HG02938 (cell line): ENCODE results near the gene SLC26A1.
"Not testable (repeated sequence)": the region's sequence is repeated elsewhere in the genome, so short reads cannot be mapped to it uniquely, and the experiment has no call there.

Experiments
- ATAC-seq: cut with Tn5 transposase; IDR thresholded peaks from one replicate; pipeline ENCODE4 v1.9.1; 2021; ENCODE audit warnings: mild to moderate bottlenecking, moderate library complexity; ENCODE audit not compliant: unreplicated experiment

Gene SLC26A1

DNA sequence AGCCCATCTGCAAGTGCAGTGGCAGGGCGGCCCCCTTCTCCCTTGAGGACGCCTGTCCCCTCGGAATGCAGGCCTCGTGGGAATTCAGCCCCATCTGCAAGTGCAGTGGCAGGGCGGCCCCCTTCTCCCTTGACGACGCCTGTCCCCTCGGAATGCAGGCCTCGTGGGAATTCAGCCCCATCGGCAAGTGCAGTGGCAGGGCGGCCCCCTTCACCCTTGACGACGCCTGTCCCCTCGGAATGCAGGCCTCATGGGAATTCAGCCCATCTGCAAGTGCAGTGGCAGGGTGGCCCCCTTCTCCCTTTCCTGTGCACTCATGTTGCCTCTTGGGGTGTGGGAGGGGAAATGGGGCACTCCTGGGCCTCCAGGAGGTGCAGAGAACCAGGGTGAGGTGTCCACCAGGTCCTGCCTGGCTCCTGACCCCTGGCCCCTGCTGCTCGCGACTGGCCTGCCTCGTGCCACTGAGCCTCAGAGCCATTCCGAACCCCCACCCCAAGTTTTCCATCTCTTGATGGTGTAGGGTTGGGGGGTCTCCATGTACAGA is 6.8 kb upstream of the SLC26A1 start:
- no peak for ATAC-seq

DNA sequence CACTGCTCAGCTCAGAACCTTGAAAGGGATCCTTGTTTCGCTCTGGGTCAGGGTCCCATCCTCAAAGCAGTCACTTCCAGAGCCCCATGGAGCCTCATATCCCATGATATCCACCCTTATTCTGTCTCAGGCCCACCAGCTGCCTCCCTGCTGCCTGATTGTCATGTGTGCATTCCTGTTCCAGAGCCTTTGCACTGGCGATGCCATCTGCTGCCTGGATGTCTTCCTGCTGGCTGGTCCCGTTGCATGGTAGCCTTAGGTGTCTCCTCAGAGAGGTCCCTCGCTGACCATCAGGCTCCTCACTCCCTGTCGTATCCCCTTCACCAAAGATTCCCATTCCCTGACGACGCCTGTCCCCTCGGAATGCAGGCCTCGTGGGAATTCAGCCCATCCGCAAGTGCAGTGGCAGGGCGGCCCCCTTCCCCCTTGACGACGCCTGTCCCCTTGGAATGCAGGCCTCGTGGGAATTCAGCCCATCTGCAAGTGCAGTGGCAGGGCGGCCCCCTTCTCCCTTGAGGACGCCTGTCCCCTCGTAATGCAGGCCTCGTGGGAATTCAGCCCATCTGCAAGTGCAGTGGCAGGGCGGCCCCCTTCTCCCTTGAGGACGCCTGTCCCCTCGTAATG is 6.1 kb upstream of the SLC26A1 start:
- not testable (repeated sequence) for ATAC-seq

DNA sequence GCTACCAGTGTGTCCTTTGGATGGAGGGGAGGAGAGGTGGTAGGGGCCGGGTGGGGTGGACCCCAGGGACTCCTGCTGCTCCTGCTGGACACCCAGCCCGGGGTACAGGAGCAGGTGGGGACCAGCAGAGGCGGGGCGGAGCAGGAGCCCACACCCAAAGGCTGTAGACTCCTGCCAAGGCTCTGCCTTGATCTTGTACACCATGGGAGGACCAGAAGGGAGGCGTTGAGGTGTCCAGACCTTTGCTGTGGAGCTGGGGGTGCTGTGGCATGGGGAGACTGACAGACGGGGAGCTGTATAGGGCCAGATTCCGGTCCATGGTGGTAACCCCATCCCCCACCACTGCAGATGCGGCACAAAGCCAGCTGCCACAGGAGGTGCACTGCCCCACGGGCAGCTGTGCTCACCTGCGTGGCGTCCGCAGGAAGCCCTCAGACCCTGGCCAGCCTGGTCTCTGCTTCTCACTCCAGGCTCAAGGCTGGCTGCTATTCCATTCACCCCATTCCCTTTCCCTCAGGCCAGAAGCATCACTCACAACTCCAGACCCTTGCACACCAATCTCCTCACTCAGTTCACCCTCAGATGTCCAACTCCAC is 5.0 kb upstream of the SLC26A1 start:
- ATAC-seq = no peak

DNA sequence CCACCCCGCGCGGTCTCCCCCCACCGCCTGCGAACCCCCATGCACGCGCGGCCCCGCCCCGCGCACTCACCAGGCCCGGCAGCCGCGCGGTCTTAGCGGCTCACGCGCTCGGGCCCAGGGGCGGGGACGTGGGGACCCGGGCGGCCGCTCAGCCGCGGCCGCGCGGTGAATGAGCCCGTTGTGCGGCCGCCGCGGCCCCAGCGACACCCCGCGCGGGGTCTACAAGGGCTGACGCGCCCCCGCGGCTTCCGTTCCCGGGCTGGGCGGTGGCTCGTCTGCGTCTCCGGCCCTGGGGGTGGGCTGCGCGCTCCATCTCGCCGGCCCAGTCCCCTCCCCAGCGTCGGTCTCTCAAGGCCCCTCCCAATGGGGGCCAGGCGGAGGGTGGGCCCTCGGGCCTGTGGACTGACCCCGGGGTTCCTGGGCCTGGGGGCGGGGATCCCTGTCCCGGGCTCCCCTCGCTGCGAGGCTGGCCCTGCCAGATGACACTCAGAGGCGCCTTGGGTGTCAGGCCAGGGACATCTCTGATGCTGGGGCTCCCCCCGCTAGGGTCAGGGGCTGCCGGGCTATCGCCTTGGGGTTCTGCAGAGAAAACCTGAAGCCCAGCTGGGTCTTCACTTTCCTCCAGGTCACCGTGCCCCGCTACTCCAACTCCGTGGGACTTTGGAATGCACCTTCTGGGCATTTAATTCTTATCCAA is 4.3 kb upstream of the SLC26A1 start:
- ATAC-seq = no peak

DNA sequence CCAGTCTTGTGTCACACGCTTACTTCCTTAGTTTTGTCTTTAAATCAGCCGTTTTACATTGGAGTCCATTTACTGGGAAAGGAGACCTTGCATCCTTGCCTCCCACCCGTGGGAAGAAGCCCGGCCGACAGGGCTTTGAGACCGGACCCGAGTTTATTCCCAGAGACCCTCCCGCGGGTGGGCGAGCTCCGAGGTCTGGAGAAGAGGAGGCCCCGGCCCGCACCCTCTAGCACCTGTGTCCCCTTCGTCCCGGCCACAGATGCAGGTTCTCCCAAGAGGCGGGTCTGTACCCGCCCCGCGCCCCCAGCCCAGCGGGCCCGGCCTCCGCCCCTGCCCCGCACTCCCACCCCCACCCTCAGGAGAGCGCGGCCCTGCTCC is 3.8 kb upstream of the SLC26A1 start:
- ATAC-seq = no peak

DNA sequence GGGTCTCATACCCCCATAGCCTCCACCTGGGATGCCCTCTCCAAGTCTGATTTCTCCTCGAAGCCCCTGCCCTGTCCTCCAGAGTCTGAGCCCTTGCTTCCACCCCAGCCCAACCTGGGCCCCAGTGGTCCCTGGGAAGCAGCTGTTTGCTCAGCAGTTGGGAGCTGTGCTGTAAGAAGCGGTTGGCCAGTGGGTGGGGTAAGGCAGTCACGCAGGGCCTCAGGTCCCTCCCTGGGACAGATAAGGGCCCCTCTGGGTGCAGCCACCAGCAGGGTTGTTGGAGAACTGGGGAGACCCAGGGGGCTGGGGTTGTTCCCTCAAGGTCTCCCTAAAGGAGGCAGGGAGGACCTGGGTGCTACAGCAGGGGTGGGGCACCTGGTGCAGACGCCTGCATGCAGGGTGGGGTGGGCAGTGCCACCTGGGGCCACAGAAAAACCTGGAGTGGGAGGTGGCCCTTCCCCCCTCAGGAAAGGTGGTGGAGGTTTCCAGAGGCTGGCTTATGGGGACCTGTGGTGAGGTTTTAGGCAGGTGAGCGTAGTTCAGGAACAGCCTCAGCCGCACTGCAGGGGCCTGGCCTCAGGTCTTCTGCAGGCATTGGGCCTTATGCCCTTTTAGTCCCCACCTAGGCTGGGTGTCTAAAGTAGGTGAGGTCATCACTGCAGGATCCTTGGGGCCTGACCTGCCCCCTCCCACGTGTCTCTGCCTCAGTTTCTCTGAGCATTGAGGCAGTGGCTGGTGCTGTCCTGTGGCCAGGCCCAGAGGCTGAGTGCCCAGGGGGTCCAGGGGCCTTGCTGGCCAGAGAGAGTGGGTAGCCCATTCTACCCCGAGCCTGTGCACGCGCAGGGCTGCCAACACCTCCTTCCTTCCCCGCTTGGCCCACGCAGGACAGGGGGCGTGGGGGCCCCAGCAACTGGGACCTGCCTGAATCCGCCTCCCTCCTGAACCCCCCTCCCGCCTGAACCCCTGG is 3.1 kb upstream of the SLC26A1 start:
- ATAC-seq = no peak

DNA sequence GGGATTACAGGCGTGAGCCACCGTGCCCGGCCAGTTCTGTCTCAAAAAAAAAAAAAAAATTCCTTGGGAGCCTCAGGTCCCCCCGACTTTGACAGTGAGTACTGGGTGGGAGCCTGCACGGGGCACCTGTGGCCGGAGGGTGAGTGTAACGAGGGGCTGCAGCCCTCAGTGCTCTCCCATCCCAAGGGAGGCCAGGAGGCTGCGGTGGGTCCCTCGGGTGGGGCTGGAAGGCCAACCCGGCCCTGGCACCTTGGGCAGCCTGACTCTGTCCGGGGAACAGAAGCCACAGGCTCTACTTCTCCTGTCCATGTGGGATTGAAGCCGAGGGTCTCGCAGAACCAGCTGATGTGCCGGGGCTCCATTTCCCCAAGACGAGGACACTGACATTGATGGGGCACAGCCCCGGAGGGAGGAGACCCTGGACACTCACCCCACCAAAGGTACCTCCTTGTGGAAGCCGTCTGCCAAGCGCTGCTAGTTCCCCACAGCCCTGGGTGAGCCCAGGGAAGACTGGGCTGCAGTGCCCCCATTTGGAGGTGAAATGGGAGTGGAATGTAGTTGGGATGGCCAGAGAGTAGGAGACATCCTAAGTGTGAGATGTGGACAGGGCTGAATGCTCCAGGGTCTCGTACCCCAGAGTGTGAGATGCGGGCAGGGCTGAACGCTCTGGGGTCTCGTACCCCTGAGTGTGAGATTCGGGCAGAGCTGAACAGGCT is 2.3 kb upstream of the SLC26A1 start:
- no peak for ATAC-seq

DNA sequence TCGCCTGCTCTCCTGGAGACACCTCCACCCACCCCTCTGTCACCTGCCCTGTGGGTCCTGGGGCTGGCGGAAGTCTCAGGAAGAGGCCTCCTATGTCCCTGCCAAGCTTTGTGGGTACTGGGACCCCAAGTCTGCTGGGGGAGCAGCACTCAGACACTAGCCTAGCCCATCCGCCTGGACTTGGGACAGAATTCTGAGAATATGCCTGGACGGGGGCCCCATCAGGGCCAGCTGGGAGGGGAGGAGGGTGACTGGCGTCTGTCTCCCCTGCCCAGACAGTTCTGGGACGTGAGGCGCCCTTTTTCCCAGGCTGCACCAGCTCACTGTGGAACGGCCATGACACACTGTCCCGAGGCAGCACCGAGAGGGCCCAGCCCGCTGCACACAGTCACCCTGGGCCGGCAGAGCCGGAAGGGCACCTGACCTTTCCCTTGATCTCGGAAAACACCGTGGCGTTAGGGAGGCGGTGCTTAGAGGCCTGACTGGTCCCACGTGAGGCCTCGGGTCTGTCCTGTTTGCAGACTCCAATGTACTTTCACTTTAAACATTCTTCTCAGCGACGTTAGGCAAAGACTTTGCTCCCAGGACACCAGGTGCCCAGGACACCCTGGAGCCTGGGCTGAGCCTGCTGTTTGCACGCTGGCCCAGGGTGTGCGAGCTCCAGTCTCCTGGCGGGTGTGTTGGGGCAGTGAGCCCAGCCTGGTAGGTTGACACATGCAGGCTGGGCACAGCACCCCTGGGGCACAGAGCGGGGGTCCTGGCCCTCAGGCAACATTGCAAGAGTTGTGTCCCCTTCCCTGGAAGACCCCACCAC is 700 bp downstream of the SLC26A1 start:
- ATAC-seq = no peak

DNA sequence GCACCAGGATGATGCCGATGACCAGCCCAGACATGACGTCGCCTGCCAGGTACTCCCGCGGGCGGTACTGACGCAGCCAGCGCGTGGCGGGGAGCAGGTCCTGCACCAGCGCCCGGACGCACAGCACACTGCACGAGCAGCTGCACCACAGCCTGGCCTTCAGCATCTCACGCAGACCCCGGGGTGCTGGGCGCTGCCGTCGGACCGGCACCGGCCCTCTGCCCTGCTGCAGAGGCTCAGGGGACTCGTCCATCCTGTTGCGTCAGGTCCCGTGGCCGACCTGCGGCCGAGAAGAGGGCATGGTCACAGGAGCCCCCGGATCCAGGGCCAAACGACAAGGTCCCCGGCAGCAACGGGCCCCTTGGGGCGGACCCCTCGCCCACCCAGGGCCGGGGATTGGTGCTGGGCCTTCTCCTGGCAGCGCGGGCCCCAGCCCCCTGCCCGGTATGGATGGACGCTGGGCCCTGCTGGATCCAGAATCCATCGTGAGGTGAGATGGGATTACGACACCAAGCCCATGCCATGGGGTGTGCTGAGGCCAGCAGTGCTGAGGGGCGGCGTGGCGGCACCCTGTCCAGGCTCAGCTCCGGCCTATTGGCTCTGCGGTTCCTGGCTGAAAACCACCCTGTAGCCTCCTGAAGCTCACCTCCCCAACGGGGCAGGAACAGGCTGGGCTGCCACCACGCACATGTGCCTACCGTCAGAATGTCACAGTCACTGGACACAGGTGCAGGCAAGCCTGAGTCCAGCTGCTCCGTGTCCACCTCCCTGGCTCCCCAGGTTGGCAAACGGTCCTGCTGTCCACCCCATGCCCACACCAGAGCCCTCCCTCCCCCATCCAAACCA is 1.5 kb downstream of the SLC26A1 start:
- ATAC-seq = no peak

DNA sequence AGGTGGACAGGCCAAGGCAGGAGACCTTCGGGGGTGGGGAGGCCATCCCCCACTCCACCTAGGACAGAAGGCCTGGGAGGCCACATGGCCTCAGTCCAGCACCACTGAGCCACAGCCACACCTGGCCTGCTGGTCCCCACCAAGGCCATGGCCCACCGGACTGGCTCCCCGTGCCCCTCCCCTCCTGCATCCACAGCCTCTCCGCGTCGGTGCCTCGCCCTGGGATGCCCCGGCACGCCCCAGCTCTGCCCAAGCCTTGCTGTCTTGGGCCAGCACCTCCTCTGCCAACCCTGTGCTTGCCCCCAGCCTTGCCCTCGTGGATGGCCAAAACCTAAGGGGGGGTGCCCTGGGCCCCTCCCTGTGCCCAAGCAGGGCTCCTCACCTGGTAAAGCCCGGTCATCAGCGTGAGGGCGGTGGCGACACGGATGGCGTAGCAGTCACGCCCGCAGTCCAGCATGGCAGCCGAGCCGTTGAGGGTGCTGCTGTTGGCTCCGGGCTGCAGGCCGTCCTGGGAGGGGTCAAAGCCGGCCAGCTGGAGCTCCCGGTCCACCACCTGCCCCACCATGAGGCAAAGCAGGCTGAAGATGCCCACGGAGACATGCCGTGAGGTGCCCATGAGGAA is 2.3 kb downstream of the SLC26A1 start:
- no peak for ATAC-seq

DNA sequence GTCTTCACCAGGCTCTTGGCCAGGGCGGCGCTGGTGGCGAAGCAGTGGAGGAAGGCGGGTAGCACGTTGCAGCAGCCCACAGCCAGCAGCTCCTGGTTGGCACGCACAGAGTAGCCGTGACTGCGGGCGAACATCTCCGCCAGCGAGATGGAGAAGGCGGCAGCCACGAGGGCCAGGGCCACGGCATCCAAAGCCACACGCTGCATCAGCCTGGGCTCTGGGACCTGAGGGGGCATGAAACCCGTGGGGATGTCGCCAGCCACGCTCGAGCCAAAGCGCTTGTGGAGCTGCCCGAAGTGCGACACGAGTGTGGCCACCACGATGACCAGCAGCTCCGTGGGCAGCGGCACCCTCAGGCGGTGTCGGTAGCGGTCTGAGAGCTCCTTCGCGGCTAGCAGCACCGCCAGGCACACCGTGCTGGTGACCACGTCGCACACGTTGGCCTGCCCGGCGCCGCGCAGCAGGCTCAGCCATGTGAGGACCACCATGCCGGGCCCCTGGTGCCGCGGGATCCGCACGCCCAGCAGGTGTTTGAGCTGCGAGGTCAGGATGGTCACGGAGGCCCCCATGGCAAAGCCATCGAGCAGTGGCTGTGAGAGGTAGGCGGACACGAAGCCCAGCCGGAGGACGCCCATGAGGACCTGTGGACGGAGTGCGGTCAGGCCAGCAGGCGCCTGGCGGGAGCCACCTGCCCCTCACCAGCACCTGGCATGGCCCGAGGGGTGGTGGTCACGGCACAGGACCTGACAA is 3.3 kb downstream of the SLC26A1 start:
- no peak for ATAC-seq

DNA sequence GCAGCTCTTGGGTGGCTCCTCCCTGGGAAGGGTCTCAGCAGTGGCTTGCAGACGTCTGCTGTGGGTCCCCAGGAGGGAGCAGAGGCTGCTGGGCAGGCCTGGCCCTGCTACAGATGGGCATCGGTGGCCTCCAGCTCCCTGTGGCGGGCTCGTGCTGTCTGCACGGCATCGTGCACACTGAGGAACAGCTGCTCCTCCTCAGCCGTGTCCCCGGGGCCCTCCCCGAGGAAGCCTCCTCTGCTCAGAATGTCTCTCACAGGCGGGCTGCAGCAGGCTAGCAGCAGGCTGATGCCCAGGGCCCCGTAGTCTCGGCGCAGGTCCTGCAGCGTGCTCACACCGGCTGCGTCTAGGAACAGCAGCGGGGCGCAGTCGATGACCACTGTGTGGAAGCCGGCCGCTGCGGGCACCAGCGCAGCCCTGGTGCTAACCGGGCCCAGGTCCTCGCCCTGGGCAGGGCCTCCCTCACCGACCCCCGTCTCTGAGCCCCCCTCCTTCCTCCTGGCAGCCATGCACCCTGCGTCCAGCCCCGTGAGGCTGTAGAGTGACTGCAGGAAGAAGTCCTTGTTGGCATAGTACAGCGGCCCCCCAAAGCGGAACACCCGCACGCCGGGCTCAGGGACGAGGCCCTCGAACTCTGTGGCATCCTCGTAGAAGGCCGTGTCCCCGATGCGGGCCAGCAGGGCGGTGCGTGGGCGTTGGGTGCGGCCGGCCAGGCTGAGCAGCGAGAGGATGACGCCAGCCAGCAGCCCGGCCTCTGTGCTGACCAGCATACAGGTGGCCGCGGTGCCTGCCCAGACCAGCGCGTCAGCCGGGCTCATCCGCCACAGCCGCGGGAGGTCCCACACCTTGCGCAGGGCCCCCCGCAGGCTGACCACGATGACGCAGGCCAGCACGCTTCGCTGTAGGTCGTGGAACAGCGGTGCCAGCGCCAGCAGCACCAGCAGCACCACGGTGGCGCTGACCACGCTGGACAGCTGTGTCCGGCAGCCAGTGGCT is 4.2 kb downstream of the SLC26A1 start:
- ATAC-seq = no peak

DNA sequence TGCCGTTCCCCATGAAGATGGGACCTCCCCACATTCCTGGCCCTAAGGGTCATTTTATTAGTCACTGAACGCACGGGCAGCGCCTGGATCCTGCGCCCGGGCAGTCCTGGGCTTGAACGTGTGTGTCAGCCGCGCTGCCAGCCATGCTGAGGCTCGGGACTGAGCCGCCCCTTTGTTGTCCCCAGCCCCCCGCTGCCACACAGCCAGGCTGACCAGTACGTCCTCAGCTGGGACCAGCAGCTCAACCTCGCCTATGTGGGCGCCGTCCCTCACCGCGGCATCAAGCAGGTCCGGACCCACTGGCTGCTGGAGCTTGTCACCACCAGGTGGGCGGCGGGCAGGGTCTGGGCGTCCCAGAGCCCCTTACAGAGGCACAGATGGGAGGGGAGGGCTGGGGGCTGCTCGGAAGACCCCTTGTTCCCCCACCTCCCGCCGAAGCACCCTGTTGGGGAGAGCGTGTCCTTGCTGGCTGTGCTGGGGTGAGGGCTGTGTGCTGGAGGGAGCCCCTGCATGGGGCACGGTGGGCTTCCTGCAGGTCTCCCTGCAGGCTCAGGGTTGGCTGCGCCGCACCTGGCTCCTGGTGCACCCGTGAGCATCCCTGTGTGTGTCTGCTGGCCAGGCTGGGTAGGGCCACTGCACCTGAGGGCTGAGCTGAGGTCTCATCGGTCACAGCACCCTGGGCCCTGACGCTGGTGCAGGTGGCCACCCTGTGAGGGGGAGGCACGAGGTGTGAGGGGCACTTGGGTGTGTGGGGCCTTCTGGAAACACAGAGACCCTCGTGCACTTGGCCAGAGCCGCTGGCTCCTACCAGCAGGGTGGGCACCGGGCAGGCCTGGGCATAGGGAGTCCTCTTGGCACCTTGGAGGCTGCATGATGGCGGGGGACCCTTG is 5.3 kb downstream of the SLC26A1 start:
- no peak for ATAC-seq

DNA sequence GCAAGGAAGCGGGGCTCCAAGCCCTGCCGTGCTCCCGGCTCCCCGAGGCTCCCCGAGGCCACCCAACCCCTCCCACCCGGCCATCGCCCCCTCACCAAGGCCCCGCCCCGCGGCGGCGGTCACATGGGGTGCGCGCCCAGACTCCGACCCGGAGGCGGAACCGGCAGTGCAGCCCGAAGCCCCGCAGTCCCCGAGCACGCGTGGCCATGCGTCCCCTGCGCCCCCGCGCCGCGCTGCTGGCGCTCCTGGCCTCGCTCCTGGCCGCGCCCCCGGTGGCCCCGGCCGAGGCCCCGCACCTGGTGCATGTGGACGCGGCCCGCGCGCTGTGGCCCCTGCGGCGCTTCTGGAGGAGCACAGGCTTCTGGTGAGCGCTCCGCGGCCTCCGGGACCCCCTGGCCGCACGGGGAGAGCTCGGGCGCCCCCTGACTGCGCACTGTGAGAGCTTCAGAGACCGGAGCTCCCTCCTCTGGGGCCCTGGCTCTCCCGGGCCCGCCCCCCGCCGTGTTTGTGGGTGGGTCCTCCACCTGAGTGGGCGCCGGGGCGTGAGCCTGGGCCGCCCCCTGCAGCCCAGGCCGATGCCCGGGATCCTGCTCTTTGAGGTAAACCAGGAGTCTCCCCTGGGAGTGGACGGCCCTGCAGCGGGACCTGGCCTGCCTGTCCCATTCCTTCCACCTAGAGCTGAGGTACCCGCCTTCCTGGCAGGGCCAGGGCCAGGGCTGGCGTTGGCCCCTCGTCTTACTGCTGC is 6.2 kb downstream of the SLC26A1 start, which contains the start of gene IDUA:
Gene IDUA, plus strand, starts transcription at position 166 of the 745 bp plus-strand sequence. Its CDS starts 41 bp downstream, at position 207.
- ATAC-seq = peak; percentile 65
